ENCODE results near the gene TMEM17. TPM values are rescaled to one million over a fixed set of nuclear protein-coding genes. Genes with fewer than 3 reads are reported as not detected.
A peak's percentile ranks its signal among the peaks of the same experiment; 100 is the strongest.

TMEM17 gene
- total and polyA plus RNA-seq, 9 donors, result 0.94 to 3.0 (median 2.3) TPM

DNA sequence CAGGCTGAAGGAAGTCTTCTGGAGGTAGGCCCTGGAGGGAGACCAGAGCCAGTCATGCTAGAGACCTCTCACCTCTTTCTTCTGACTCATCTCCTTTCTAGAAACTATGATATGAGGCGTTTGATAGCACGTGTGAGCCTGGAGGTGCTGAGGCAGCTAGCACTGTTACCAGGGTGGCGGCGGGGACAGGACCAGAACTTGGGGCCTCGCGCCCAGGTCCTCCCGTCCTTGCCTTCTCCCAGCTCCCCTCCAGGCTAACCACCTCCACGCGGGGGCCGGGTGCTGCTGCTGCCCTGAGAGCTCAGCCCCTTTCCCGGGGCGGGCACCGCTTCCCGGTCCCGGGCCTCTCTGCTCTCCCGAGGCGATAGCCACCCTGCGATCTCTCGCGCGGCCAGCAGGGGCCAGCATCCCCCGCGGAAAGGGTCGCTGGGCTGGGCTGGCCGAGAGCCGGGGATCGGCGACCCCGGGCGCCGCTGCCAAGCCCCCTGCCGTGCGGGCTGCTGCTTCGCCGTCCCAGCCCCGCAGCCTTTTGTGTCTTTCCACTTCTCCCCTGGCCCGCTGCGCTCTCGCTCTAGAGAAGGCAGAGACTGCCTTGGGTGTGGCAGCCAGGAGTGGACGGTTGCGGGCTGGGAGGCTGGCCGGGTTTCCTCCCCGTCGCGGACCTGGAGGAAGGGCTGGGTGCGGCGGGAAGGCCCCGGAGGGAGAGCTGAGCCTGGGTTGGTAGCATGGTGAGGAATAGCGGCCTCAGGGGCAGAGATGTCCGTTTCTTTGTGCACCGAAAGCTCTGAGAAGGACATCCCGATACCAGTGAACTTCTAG lies 49.1 kb downstream of the TMEM17 start:
- no peaks in the 10 kb centered on the region for H3K27me3 ChIP-seq
- H3K36me3 ChIP-seq, result no peaks in the 10 kb centered on the region
- TF ChIP-seq, protein P1, sequence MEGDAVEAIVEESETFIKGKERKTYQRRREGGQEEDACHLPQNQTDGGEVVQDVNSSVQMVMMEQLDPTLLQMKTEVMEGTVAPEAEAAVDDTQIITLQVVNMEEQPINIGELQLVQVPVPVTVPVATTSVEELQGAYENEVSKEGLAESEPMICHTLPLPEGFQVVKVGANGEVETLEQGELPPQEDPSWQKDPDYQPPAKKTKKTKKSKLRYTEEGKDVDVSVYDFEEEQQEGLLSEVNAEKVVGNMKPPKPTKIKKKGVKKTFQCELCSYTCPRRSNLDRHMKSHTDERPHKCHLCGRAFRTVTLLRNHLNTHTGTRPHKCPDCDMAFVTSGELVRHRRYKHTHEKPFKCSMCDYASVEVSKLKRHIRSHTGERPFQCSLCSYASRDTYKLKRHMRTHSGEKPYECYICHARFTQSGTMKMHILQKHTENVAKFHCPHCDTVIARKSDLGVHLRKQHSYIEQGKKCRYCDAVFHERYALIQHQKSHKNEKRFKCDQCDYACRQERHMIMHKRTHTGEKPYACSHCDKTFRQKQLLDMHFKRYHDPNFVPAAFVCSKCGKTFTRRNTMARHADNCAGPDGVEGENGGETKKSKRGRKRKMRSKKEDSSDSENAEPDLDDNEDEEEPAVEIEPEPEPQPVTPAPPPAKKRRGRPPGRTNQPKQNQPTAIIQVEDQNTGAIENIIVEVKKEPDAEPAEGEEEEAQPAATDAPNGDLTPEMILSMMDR (IDR thresholded peaks at IDR 0.05), result peak; percentile 90 to 100 (median 98)
- TF ChIP-seq EP300 (IDR thresholded peaks at IDR 0.05), result no peak
- peak overlapping the region; percentile 77 to 78 for H3K27ac ChIP-seq
- DNase-seq, result peak; percentile 74 to 89 (median 85)
- H3K4me3 ChIP-seq, result peak overlapping the region; percentile 74
- no peaks in the 10 kb centered on the region for H3K9me3 ChIP-seq
- WGBS, 3 donors, result 6 to 10% (median 7%) methylated on average over 19 to 52 of the region's 52 CpGs
- intact Hi-C loops (cut with DNase I), result loop anchor here in 3 of 4 donors (2.0 to 5.0 kb wide), 2 partner anchors 315 to 318 kb away; no protein-coding TSS in a partner anchor
- H3K4me1 ChIP-seq (ENCODE audit: insufficient read depth), result peaks cover 5% of the 10 kb centered on the region

DNA sequence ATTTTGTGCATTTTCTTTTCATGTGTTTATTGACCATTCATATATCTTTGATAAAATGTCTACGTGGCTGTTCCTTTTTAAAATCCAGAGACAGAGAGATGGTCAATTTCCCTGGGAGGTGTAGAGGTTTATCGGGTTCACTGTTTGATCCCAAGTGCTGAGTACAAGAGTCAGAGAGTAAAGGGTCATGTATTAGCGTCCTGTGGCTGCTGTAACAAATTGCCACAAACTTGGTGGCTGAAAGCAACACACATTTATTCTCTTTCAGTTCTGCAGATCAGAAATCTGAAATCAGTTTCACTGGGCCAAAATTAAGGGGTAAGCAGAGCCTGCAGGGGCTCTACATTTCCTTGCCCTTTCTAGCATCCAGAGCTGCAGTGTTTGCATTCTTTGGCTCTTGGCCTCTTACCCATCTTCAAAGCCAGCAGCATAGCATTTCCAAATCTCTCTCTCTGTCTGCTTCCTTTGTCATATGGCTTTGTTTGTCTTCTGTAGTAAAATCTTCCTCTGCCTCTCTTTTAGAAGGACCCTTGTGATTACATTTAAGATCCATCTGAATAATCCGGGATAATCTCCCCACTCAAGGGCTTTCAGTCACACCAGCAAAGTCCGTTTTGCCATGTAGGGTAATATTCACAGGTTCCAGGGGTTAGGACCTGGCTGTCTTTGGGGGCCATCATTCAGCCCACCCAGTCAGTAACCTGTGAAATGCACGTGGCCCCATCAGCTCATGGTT lies 49.9 kb downstream of the TMEM17 start:
- peak overlapping the region in 1 of 2 donors; percentile 77 for H3K27ac ChIP-seq
- TF ChIP-seq, protein P1 (IDR thresholded peaks at IDR 0.05), result no peak
- TF ChIP-seq POLR2A (IDR thresholded peaks at IDR 0.05) (no peak), EP300 (IDR thresholded peaks at IDR 0.05) (no peak)
- peaks cover 5% of the 10 kb centered on the region for H3K4me1 ChIP-seq (ENCODE audit: insufficient read depth)
- intact Hi-C loops (cut with DNase I), result loop anchor here in 3 of 4 donors (2.0 to 5.0 kb wide), 2 partner anchors 316 to 319 kb away; no protein-coding TSS in a partner anchor
- DNase-seq, result no peak
- H3K9me3 ChIP-seq, result no peaks in the 10 kb centered on the region
- no peak overlapping the region for H3K4me3 ChIP-seq
- H3K27me3 ChIP-seq, result no peaks in the 10 kb centered on the region
- H3K36me3 ChIP-seq, result no peaks in the 10 kb centered on the region
- 90 to 93% (median 91%) methylated on average over 6 of the region's 6 CpGs for WGBS, 3 donors

DNA sequence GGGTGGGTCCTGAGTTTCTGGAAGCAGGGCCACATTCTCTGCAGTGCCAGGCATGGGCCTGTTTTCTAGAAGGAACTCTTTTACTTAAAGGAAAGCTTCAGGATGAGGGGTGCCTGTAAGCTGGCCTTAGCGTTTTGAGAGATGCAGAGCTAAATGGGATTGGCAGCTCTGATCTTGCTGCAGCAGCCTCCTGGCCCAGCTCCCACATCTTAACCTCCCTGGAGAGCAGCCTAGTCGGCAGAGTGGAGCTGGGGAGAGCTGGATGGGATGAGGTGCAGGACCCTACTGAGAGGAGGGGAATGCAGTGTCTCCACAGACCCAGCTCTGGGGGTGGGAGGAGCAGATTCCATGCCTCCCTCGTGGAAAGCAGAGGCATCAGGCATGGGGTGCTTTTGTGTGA lies 52.0 kb downstream of the TMEM17 start:
- intact Hi-C loops (cut with DNase I), result no loop called here

More for the DNA sequence above, 52.0 kb downstream of the TMEM17 start:
- Histone ChIP-seq H3K4me1 (ENCODE audit: insufficient read depth) (peaks cover 5% of the 10 kb centered on the region), H3K36me3 (no peaks in the 10 kb centered on the region), H3K27ac (no peak overlapping the region), H3K9me3 (no peaks in the 10 kb centered on the region), H3K4me3 (no peak overlapping the region), H3K27me3 (no peaks in the 10 kb centered on the region)
- 21 to 51% (median 26%) methylated on average over 3 of the region's 3 CpGs for WGBS, 3 donors
- DNase-seq, result no peak
- TF ChIP-seq, protein P1 (IDR thresholded peaks at IDR 0.05), result no peak
- no peak for TF ChIP-seq EP300 (IDR thresholded peaks at IDR 0.05)

All from ovary (tissue), 9 donors.